Left hindlimb (tissue), 1 donor: ENCODE measurements around the gene RFX4.

Experiments
- DNase-seq: peaks from one replicate; pipeline ENCODE4 v3.0.0-alpha.2; 2018

RFX4 gene

GRCh38 chr12:106767954-106768822, 185.4 kb downstream of the RFX4 start:
- DNase-seq = no peak

- no peak for DNase-seq
These were observed 186.3 kb downstream of the RFX4 start for GRCh38 chr12:106769078-106769477.

DNA sequence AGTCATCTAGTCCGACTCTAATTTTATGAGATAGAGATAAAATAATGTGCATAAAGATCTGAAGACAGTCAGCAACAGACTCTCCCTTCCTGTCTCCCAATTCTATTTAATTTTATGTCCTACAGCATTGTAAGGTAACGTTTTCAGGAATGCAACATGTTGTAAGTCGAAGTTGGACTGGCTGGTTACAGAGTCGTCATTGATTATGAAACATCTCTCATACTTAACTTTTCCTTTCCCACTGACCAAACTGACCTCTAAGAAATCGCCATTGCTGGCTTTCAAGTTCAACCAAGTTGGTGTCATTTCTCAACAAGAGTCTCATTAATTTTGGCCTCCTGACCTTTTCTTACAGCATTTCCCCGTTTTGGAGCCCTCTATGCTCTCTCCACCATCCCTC, 186.7 kb downstream of the RFX4 start:
- DNase-seq = no peak

DNA sequence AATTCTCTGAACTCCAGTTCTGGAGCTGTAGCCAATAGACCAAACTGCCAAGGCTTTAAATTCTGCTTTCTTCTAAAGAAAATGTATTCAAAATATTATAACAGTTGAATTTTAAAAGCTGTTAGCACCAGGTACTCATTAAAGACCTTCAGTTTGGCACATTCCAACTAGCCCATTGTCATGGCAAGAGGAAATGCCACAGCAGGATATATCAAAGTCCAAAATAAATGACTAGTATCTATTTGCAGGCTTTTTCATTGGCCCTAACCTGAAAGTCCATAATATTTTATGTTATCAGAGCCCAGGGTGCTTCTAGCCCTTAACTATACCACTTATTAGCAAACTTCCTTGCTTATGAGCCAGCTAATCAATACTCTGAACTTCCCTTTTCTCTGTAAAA, 188.6 kb downstream of the RFX4 start:
- no peak for DNase-seq

DNA sequence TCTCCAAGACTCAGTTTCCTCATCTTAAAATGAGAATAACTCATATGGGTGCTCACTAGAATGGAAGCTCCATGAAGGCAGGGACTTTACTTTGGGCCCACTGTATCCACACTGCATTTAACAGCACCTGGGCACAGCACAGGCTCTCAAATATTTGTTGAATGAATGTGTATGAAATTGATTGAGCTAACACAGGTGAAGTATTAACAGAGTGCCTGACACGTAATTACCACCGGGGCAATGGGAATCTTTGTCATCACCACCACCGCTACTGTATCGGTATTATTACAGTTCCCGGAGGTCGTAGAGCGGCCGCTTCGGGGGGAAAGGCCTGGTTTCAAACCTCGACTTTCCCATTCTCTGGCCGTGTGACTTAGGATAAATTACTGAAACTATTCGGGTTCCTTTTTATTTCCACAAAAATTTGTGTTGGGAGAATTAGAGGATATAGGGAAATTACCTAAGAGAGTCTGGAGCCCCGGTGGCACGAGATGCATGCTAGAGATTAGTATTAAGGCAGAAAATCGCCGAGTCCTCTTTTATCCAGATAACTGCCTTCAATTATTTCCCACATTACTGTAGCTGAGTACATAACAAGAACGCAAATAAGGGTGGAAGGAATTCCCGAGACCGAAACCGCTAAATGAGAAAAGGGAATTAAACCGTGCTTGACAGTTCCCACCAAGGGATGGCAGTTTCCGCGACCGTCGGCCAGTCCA, 190.6 kb downstream of the RFX4 start:
- no peak for DNase-seq

GRCh38 chr12:106774005-106774807, 191.4 kb downstream of the RFX4 start, which contains the start of gene RIC8B:
Gene RIC8B (plus strand): TSS chr12:106774682. CDS start chr12:106774746, 64 bp downstream.
- peak; percentile 99 for DNase-seq

DNA sequence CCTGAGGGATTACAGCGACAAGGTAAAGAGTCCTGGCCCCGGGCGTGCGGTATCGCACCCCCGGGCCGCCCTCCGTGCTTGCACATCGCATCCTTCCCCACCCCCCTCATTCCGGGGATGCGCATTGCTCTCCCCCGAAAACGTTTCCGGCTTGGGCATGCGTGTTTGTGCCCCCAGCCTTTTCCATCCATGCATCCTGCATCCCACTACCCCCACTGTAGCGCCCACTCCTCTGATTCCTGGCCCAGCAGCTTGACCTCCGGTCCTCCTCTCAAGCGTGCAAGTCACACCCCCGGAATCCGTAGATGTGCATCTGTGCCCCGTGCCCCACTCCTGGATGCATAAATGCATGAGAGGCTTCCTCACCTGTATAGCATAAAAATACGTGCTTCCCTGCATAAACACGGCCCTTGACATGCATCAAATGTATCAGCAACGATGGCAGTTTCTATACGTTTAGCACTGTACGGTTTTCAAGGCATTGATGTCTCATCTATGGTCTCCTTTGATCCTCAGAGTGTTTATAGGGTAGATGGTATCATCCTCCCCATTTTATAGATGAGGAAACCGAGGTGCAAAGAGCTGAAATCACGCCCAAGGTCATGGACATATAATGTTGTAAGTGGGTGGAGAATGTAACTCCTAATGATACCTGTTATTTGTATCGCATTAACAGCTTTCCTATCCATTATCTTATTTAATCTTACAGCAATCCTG, 192.2 kb downstream of the RFX4 start:
- DNase-seq = no peak

GRCh38 chr12:106776897-106777296, 194.1 kb downstream of the RFX4 start:
- DNase-seq = no peak

GRCh38 chr12:106780010-106780631, 197.3 kb downstream of the RFX4 start:
- no peak for DNase-seq

- no peak for DNase-seq
These were observed 199.8 kb downstream of the RFX4 start for GRCh38 chr12:106782619-106783018.

DNA sequence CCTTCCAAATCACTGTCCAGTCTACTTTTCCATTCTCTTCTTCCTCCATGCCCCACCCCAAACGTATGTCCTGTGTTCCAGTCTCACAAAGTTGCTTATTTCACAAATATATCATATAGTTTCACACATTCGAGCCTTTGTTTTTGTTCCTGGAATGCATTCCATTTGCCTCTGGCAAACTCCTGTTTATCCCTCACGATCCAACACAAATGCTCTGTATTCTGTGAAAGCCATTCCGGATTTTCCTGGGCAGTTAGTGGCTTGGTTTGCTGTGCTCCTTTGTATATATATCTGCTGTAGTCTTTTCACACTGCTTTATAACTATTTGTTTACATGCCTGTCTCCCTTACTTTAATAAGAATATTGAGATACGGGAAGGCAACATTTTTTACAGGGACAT, 200.7 kb downstream of the RFX4 start:
- no peak for DNase-seq

GRCh38 chr12:106790020-106790419, 207.2 kb downstream of the RFX4 start:
- no peak for DNase-seq

- no peak for DNase-seq
These were observed 208.7 kb downstream of the RFX4 start for GRCh38 chr12:106791531-106791930.

DNA sequence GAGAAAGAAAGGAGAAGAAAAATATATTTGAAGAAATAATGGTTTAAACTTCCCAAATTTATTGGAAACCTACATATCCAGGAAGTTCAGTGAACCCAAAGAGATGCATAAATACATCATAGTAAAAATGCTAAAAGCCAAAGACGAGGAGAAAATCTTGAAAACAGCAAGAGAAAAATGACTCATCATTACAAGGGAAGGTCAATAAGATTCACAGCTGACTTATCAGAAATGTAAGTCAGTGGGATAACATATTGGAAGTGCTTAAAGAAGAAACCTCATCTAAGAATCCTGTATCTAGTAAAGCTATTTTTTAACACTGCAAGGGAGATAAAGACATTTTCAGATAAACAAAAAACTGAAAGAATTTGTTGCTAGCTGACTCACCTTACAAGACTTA, 211.6 kb downstream of the RFX4 start:
- no peak for DNase-seq

DNA sequence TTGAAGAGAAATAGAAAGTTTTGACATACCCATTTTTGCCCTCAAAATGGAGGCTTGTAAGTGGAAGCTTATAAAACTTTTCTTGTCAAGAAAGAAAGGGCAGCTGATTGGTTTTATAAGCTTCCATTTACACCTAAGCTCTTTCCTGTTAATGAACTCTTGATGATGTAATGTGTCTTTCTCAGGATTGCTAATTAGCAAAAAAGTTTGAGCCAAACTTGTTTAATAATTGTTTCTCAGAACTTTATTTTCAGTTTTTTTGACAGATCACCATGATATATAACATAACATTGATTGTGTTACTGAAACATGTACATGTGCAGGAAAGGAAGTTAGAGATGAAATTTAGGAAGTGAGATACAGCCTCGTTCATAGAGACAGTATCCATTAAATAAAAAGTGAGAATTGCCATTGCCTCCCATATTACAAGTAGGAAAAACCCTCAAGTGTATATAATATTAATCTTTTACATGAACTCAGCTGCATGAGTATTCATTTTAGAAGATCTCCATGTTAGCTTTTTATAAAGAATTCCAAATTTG, 218.4 kb downstream of the RFX4 start:
- DNase-seq = no peak

DNA sequence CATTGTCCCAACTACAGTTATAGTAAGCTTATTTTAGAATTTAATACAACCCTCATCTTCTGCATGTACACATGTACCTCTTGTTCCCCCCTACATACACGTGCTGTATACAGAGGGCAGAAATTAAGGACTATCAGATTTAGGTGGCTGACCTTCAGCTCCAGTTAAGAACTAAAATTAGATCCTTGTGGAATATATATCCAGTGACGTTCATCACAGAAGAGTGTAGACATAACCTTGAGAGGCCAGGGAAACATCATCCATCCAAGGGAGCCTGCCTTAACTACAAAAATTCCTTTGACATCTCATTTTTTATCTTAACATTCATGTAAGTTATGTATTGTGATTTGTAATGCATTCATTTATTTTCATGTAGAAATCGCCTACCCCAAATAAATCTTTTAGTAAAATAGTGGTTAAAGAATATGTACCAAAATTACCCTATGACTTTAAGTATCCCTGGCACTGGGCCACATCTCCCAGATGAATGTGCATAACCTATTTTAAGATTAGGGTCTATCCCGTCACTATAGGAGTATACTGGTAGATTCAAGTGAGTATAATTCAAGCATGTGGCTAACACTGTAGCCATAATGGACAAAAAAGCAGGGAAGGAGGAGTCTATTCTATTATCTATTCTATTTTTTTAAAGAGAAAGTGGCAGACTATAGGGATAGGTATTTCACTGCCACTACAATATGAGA, 219.2 kb downstream of the RFX4 start:
- no peak for DNase-seq

- DNase-seq = no peak
These were observed 221.9 kb downstream of the RFX4 start for GRCh38 chr12:106804668-106805067.
